ENCODE results near the gene PLXNA2.

Gene PLXNA2

GRCh38 chr1:208225954-208226937 is 17.9 kb downstream of the PLXNA2 start:
- FAIRE-seq (no peak), DNase-seq (ENCODE audit: insufficient read length, low spot score) (no peak)

- no peak for FAIRE-seq
- no peak for DNase-seq (ENCODE audit: insufficient read length, low spot score)
Measured at GRCh38 chr1:208224192-208224713, 19.9 kb downstream of the PLXNA2 start.

- FAIRE-seq (no peak), DNase-seq (ENCODE audit: insufficient read length, low spot score) (no peak)
Measured at GRCh38 chr1:208223136-208223535, 21.0 kb downstream of the PLXNA2 start.

GRCh38 chr1:208222376-208223126 is 21.6 kb downstream of the PLXNA2 start:
- no peak for FAIRE-seq
- DNase-seq (ENCODE audit: insufficient read length, low spot score): no peak

- no peak for DNase-seq (ENCODE audit: insufficient read length, low spot score)
- no peak for FAIRE-seq
Measured at GRCh38 chr1:208221291-208221622, 22.9 kb downstream of the PLXNA2 start.

GRCh38 chr1:208219659-208220282 is 24.4 kb downstream of the PLXNA2 start:
- no peak for DNase-seq (ENCODE audit: insufficient read length, low spot score)
- FAIRE-seq: no peak

GRCh38 chr1:208219098-208219658 is 25.0 kb downstream of the PLXNA2 start:
- no peak for DNase-seq (ENCODE audit: insufficient read length, low spot score)
- FAIRE-seq: no peak

- no peak for DNase-seq (ENCODE audit: insufficient read length, low spot score)
- FAIRE-seq: no peak
Measured at GRCh38 chr1:208218237-208219097, 25.7 kb downstream of the PLXNA2 start.

- DNase-seq (ENCODE audit: insufficient read length, low spot score): no peak
- FAIRE-seq: no peak
Measured at GRCh38 chr1:208217781-208218180, 26.4 kb downstream of the PLXNA2 start.

- no peak for DNase-seq (ENCODE audit: insufficient read length, low spot score)
- FAIRE-seq: no peak
Measured at GRCh38 chr1:208216806-208217205, 27.4 kb downstream of the PLXNA2 start.

GRCh38 chr1:208216062-208216461 is 28.1 kb downstream of the PLXNA2 start:
- no peak for FAIRE-seq
- DNase-seq (ENCODE audit: insufficient read length, low spot score): no peak

GRCh38 chr1:208215393-208215792 is 28.8 kb downstream of the PLXNA2 start:
- FAIRE-seq (no peak), DNase-seq (ENCODE audit: insufficient read length, low spot score) (no peak)

GRCh38 chr1:208213786-208214185 is 30.4 kb downstream of the PLXNA2 start:
- no peak for FAIRE-seq
- DNase-seq (ENCODE audit: insufficient read length, low spot score): no peak

GRCh38 chr1:208212893-208213292 is 31.3 kb downstream of the PLXNA2 start:
- DNase-seq (ENCODE audit: insufficient read length, low spot score) (no peak), FAIRE-seq (no peak)

- no peak for DNase-seq (ENCODE audit: insufficient read length, low spot score)
- no peak for FAIRE-seq
Measured at GRCh38 chr1:208211921-208212843, 32.0 kb downstream of the PLXNA2 start.

- no peak for FAIRE-seq
- DNase-seq (ENCODE audit: insufficient read length, low spot score): no peak
Measured at GRCh38 chr1:208209896-208210589, 34.1 kb downstream of the PLXNA2 start.

GRCh38 chr1:208209286-208209685 is 34.9 kb downstream of the PLXNA2 start:
- FAIRE-seq: no peak
- DNase-seq (ENCODE audit: insufficient read length, low spot score): no peak

GRCh38 chr1:208208132-208208487 is 36.1 kb downstream of the PLXNA2 start:
- DNase-seq (ENCODE audit: insufficient read length, low spot score) (no peak), FAIRE-seq (no peak)
